Upper lobe of left lung (tissue), 6 donors: ENCODE measurements around the gene KCNQ4. TPM values are rescaled to one million over a fixed set of nuclear protein-coding genes. Genes with fewer than 3 reads are reported as not detected.

Experiments
- ATAC-seq, 2 donors: fragments of 200-7000 bp; cut with Tn5 transposase; one replicate each; pipeline ENCODE4 v1.9.1; 2022; ENCODE audit warnings: mild to moderate bottlenecking in 2 of 2, moderate library complexity in 2 of 2; ENCODE audit not compliant: low FRiP score in 2 of 2
- DNase-seq, 2 donors: peaks; one replicate each; pipeline ENCODE4 v3.0.0-alpha.2; 2019 to 2020
- H3K27ac ChIP-seq, 4 donors: fragments of 200-600 bp; sonication (generic); one replicate each; pipeline ENCODE4 v1.5.1; 2016 to 2019
- H3K27me3 ChIP-seq, 4 donors: fragments of 200-600 bp; sonication (generic); one replicate each; pipeline ENCODE4 v1.5.1; 2017 to 2019
- H3K36me3 ChIP-seq, 4 donors: fragments of 200-600 bp; sonication (generic); one replicate each; pipeline ENCODE4 v1.5.1; 2016 to 2019
- H3K4me1 ChIP-seq, 4 donors: fragments of 200-600 bp; sonication (generic); one replicate each; pipeline ENCODE4 v1.5.1; 2018 to 2019
- H3K4me3 ChIP-seq, 4 donors: fragments of 200-600 bp; sonication (generic); one replicate each; pipeline ENCODE4 v1.5.1; 2017 to 2019; ENCODE audit warnings: mild to moderate bottlenecking in 2 of 4, moderate library complexity in 1 of 4
- H3K9me3 ChIP-seq, 4 donors: fragments of 200-600 bp; sonication (generic); one replicate each; pipeline ENCODE4 v1.5.1; 2018 to 2019
- EP300 ChIP-seq, 4 donors: sonication (generic); formaldehyde crosslinking; IDR thresholded peaks; one replicate each; pipeline ENCODE4 v1.5.1; 2017; ENCODE audit warnings: antibody characterized with exemption in 4 of 4, control low read depth in 2 of 4
- POLR2A ChIP-seq, 4 donors: fragments of 450-650 bp; IDR thresholded peaks; one replicate each; pipeline ENCODE4 v1.5.1; 2016 to 2017; ENCODE audit warnings: antibody characterized with exemption in 4 of 4, mild to moderate bottlenecking in 2 of 4
- POLR2AphosphoS5 ChIP-seq, 2 donors: sonication (generic); formaldehyde crosslinking; IDR thresholded peaks; one replicate each; pipeline ENCODE4 v1.5.1; 2017; ENCODE audit warnings: antibody characterized with exemption in 2 of 2
- WGBS, 2 donors: methylation state at CpG; one replicate each; pipeline ENCODE4 v1.1.5; 2017 to 2018; 5-methylcytosine and 5-hydroxymethylcytosine counted together
- total RNA-seq, 6 donors: library from RNA; depleted of rRNA in 4 of 6; stranded (reverse); fragments of >200 nt in 4 of 6; gene quantifications; one replicate each; pipeline versions ENCODE4 v1.1.0 to v1.2.1, GENCODE V29; 2016 to 2021
- TF ChIP-seq, protein P1 (sequence below), 6 experiments: fragments of 450-650 bp in 4 of 6; fragments of 200-600 bp in 2 of 6; sonication (generic) in 2 of 6; IDR thresholded peaks; one replicate each; pipeline ENCODE4 v1.5.1; 2016 to 2019; ENCODE audit warnings: antibody characterized with exemption in 6 of 6
- donor health status: DM: no; HTN: no; CAD: no; lungs with moderate emphysema.
- donor health status: DM: no; HTN: yes; CAD: no; lungs with severe emphysema.

KCNQ4 gene
- total RNA-seq, 6 donors from 2014 or later, result 0.44 to 0.89 (median 0.60) TPM; not detected in 1

DNA sequence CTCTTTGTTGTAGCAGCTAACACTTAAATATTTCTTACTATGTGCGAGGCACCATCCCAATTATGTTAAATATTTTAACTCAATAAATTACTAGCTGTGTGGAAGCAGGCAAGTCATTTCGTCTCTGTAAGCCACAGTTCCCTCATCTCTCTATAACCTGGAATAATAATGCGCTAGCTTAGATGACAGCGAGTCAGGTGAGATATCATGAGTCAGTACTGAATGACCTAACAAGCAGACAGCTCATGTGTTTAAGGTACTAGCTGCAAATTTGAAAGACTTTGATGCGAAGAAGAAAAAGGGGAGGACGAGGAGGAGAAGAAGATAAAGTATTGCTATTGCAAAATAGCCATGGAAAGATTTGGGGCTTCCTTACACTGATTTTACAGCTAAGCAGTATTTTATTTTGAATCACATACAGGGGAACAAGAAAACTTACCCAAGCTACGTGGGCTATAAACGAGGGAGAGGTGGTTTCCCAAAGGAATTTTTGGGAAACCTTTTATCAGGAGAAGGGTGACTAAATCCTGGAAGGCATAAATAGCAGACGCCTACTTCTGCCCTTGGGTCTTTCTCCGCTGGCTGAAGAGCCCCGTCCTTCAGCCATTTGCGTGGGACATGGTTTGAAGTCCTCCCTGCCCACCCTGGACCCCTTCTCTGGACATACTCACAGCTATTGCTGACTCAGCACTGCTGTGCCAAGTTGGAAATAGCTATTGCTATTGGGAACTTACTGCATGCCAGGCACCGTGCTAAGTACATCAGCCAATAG is 69.7 kb downstream of the KCNQ4 start:
- Histone ChIP-seq H3K4me3 (no peak overlapping the region), H3K4me1 (peaks cover 0 to 6% (median 5%) of the 10 kb centered on the region in 4 donors), H3K27me3 (no peaks in the 10 kb centered on the region), H3K9me3 (no peaks in the 10 kb centered on the region), H3K27ac (no peak overlapping the region), H3K36me3 (no peaks in the 10 kb centered on the region)
- TF ChIP-seq, protein P1, sequence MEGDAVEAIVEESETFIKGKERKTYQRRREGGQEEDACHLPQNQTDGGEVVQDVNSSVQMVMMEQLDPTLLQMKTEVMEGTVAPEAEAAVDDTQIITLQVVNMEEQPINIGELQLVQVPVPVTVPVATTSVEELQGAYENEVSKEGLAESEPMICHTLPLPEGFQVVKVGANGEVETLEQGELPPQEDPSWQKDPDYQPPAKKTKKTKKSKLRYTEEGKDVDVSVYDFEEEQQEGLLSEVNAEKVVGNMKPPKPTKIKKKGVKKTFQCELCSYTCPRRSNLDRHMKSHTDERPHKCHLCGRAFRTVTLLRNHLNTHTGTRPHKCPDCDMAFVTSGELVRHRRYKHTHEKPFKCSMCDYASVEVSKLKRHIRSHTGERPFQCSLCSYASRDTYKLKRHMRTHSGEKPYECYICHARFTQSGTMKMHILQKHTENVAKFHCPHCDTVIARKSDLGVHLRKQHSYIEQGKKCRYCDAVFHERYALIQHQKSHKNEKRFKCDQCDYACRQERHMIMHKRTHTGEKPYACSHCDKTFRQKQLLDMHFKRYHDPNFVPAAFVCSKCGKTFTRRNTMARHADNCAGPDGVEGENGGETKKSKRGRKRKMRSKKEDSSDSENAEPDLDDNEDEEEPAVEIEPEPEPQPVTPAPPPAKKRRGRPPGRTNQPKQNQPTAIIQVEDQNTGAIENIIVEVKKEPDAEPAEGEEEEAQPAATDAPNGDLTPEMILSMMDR (IDR thresholded peaks at IDR 0.05), result no peak
- TF ChIP-seq EP300 (IDR thresholded peaks at IDR 0.05) (no peak), POLR2AphosphoS5 (IDR thresholded peaks at IDR 0.05) (no peak), POLR2A (IDR thresholded peaks at IDR 0.05) (no peak)
- ATAC-seq, result no peak
- 77 to 78% methylated on average over 13 of the region's 13 CpGs for WGBS, 2 donors
- DNase-seq, result no peak

DNA sequence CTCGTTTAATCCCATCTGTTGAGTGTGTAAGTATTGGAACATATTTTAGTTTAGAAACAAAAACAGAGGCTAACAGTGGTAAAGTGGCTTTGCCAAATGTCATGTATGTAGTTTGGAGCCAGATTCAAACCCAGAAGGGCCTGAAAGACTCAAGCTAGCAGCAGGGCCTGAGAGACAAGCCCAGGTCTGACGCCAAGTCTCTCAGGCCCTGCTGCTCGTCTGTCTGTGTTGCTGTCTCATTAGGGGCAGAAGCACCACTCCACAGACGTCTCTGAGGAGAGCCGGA is 70.2 kb downstream of the KCNQ4 start:
- H3K4me3 ChIP-seq, result no peak overlapping the region
- no peak for ATAC-seq
- no peaks in the 10 kb centered on the region for H3K27me3 ChIP-seq
- no peak for DNase-seq
- no peaks in the 10 kb centered on the region for H3K9me3 ChIP-seq
- peaks cover 0 to 6% (median 5%) of the 10 kb centered on the region in 4 donors for H3K4me1 ChIP-seq
- no peaks in the 10 kb centered on the region for H3K36me3 ChIP-seq
- WGBS, 2 donors, result 63 to 69% methylated on average over 4 to 5 of the region's 5 CpGs
- H3K27ac ChIP-seq, result no peak overlapping the region
- TF ChIP-seq POLR2A (IDR thresholded peaks at IDR 0.05), result no peak
- TF ChIP-seq, protein P1 (IDR thresholded peaks at IDR 0.05), result no peak
- no peak for TF ChIP-seq EP300 (IDR thresholded peaks at IDR 0.05)
- TF ChIP-seq POLR2AphosphoS5 (IDR thresholded peaks at IDR 0.05), result no peak

DNA sequence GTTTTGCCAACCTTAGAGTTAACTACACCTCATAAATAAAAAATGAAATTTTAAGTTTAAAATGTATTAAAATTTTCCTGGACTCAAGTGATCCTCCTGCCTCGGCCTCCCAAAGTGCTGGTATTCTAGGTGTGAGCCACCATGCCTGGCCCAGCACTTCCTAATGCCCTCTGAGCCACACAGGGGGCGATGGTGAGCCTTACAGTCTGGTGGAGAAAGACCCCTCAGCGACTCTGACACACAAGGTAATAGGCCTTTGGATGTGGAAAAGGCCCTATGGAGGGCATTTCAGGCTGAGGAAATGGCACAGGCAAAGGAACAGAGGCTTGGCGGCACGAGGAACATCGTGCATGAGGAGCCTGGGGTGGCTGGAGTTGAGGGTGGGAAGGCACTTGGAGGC is 71.9 kb downstream of the KCNQ4 start:
- ATAC-seq, result no peak
- WGBS, 2 donors, result 84 to 91% methylated on average over 6 of the region's 6 CpGs
- Histone ChIP-seq H3K9me3 (no peaks in the 10 kb centered on the region), H3K36me3 (no peaks in the 10 kb centered on the region), H3K27me3 (no peaks in the 10 kb centered on the region), H3K27ac (no peak overlapping the region), H3K4me1 (peaks cover under 1 to 12% (median 6%) of the 10 kb centered on the region in 4 donors), H3K4me3 (no peak overlapping the region)
- DNase-seq, result no peak
- no peak for TF ChIP-seq EP300 (IDR thresholded peaks at IDR 0.05)
- TF ChIP-seq, protein P1 (IDR thresholded peaks at IDR 0.05), result peak in 1 of 6 experiments; percentile 7

DNA sequence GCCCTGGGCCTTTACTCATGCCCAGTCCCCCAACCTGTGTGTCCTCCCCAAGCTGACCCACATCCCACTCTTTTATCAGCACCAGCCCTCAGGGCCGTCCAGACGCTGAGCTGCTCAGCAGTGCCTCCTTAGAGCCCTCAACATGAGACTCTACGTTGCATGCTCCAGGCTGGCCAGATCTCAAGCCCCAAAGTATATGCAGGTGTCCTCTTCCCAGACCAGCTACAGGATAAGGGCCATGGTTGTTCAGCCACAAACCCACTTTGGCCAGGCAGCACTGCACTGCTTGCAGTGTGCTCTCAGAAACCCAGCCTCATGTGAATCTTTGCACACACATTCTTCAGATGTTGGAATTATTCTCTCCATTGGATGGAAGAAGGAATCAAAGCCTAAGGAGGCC is 72.5 kb downstream of the KCNQ4 start:
- Histone ChIP-seq H3K36me3 (no peaks in the 10 kb centered on the region), H3K27ac (no peak overlapping the region), H3K4me1 (peaks cover 7 to 18% (median 12%) of the 10 kb centered on the region in 4 donors), H3K4me3 (no peak overlapping the region), H3K9me3 (no peaks in the 10 kb centered on the region), H3K27me3 (no peaks in the 10 kb centered on the region)
- WGBS, 2 donors, result 84 to 91% methylated on average over 3 of the region's 3 CpGs
- TF ChIP-seq EP300 (IDR thresholded peaks at IDR 0.05) (no peak), POLR2A (IDR thresholded peaks at IDR 0.05) (no peak), POLR2AphosphoS5 (IDR thresholded peaks at IDR 0.05) (no peak)
- TF ChIP-seq, protein P1 (IDR thresholded peaks at IDR 0.05), result no peak
- DNase-seq (no peak), ATAC-seq (no peak)
